ENCODE measurements around the gene OIP5. TPM values are rescaled to one million over a fixed set of nuclear protein-coding genes. Genes with fewer than 3 reads are reported as not detected.

The OIP5 gene
- total RNA-seq, 4 donors from 2014 or later: 0.76 to 1.9 (median 1.5) TPM

GRCh38 chr15:41259546-41260189 lies 72.7 kb downstream of the OIP5 start:
- TF ChIP-seq POLR2A (IDR thresholded peaks at IDR 0.05) (no peak), CTCF (IDR thresholded peaks at IDR 0.05) (no peak)
- intact Hi-C loops (cut with DNase I; ENCODE audit: low total_unique reads): no loop called here
- WGBS, 2 donors: 80 to 91% methylated on average over 12 of the region's 12 CpGs
- DNase-seq (ENCODE audit: low spot score in 2 of 2): peak in 1 of 2 donors; percentile 48
- no peak overlapping the region for H3K4me3 ChIP-seq (ENCODE audit: low read depth, poor library complexity, severe bottlenecking)

Other genes starting within 250 kb of the OIP5 start
- gene INO80, start 216.3 kb downstream of the OIP5 start, total RNA-seq: 10 to 100 TPM; 22.3 to 44.3 (median 31.1) TPM
- gene EXD1, start 101.8 kb downstream of the OIP5 start, total RNA-seq: not detected
- 100 to 1,000 TPM; 125 to 183 (median 154) TPM for gene CHP1, start 101.3 kb downstream of the OIP5 start, total RNA-seq
- 10 to 100 TPM in 2 of 4 donors, 1 to 10 TPM in 2; 3.2 to 17.4 (median 12.0) TPM for gene NUSAP1, start 290 bp upstream of the OIP5 start, total RNA-seq
- gene NDUFAF1, start 69.9 kb upstream of the OIP5 start, total RNA-seq: 10 to 100 TPM in 3 of 4 donors, 1 to 10 TPM in 1; 9.6 to 16.8 (median 15.1) TPM
- 10 to 100 TPM; 23.4 to 73.0 (median 37.2) TPM for gene RTF1, start 84.5 kb upstream of the OIP5 start, total RNA-seq
- gene ITPKA, start 161.3 kb upstream of the OIP5 start, total RNA-seq: 1 to 10 TPM in 2 of 4 donors, not detected in 2; 1.6 to 3.7 TPM
- gene LTK, start 181.2 kb upstream of the OIP5 start, total RNA-seq: under 1 TPM in 3 of 4 donors, not detected in 1; 0.46 to 0.54 (median 0.52) TPM
- gene RPAP1, start 211.7 kb upstream of the OIP5 start, total RNA-seq: 10 to 100 TPM; 15.1 to 58.5 (median 41.0) TPM
- gene TYRO3, start 226.6 kb upstream of the OIP5 start, total RNA-seq: 10 to 100 TPM; 28.7 to 52.4 (median 29.8) TPM